Ascending aorta (tissue), 2 donors: ENCODE results near the gene RNF157. TPM values are rescaled to one million over a fixed set of nuclear protein-coding genes. Genes with fewer than 3 reads are reported as not detected.
A peak's percentile ranks its signal among the peaks of the same experiment; 100 is the strongest.

Experiments
- DNase-seq, 2 donors: peaks; one replicate each; pipeline ENCODE4 v3.0.0-alpha.2; 2019; ENCODE audit warnings: low spot score in 2 of 2
- H3K27ac ChIP-seq, 2 donors: fragments of 200-600 bp; sonication (generic); one replicate each; pipeline ENCODE4 v1.5.1; 2016 to 2017; ENCODE audit warnings: mild to moderate bottlenecking in 1 of 2
- H3K27me3 ChIP-seq: fragments of 200-600 bp; sonication (generic); one replicate; pipeline ENCODE4 v1.5.1; 2017
- H3K36me3 ChIP-seq, 2 donors: fragments of 200-600 bp; sonication (generic); one replicate each; pipeline ENCODE4 v1.5.1; 2016
- H3K4me1 ChIP-seq, 2 donors: fragments of 200-600 bp; sonication (generic); one replicate each; pipeline ENCODE4 v1.5.1; 2016 to 2017; ENCODE audit warnings: mild to moderate bottlenecking in 1 of 2
- H3K4me3 ChIP-seq, 2 donors: fragments of 200-600 bp; sonication (generic); one replicate each; pipeline ENCODE4 v1.5.1; 2016 to 2017; ENCODE audit warnings: mild to moderate bottlenecking in 1 of 2
- H3K9me3 ChIP-seq, 2 donors: fragments of 200-600 bp; sonication (generic); one replicate each; pipeline ENCODE4 v1.5.1; 2016
- CTCF ChIP-seq, 3 experiments: fragments of 200-600 bp in 2 of 3; fragments of 450-650 bp in 1 of 3; sonication (generic) in 2 of 3; IDR thresholded peaks; one replicate each; pipeline ENCODE4 v1.5.1; 2016 to 2019; ENCODE audit warnings: antibody characterized with exemption in 3 of 3, mild to moderate bottlenecking in 1 of 3, moderate library complexity in 1 of 3
- intact Hi-C: fragments of 100-400 bp; cut with DNase I; formaldehyde crosslinking; loops from one replicate; pipeline ENCODE4 v1.15.1; 2023
- total RNA-seq: library from RNA; depleted of rRNA; stranded (reverse); fragments of >200 nt; gene quantifications from one replicate; pipeline ENCODE4 v1.1.0, GENCODE V29; 2016

The RNF157 gene
- total RNA-seq, 1 donor from 2014 or later = 2.4 TPM

GRCh38 chr17:76111956-76112355 is 128.3 kb downstream of the RNF157 start:
- Histone ChIP-seq H3K9me3 (no peaks in the 10 kb centered on the region), H3K27ac (no peak overlapping the region), H3K4me1 (no peaks in the 10 kb centered on the region), H3K27me3 (no peaks in the 10 kb centered on the region), H3K4me3 (no peak overlapping the region), H3K36me3 (no peaks in the 10 kb centered on the region)
- intact Hi-C loops = no loop called here
- no peak for DNase-seq
- TF ChIP-seq CTCF (IDR thresholded peaks at IDR 0.05) = no peak

- peaks cover 0 to 2% of the 10 kb centered on the region in 2 donors for H3K4me1 ChIP-seq
- no peak for TF ChIP-seq CTCF (IDR thresholded peaks at IDR 0.05)
- no peak overlapping the region for H3K27ac ChIP-seq
- no peak overlapping the region for H3K4me3 ChIP-seq
- DNase-seq = no peak
- no peaks in the 10 kb centered on the region for H3K36me3 ChIP-seq
- no peaks in the 10 kb centered on the region for H3K9me3 ChIP-seq
- no peaks in the 10 kb centered on the region for H3K27me3 ChIP-seq
- intact Hi-C loops = no loop called here
Observed at GRCh38 chr17:76107509-76107908, 132.8 kb downstream of the RNF157 start.

GRCh38 chr17:76106703-76107102 is 133.6 kb downstream of the RNF157 start:
- H3K4me1 ChIP-seq = peaks cover 5 to 8% of the 10 kb centered on the region in 2 donors
- peaks cover 0 to 2% of the 10 kb centered on the region in 2 donors for H3K36me3 ChIP-seq
- intact Hi-C loops = no loop called here
- no peak overlapping the region for H3K4me3 ChIP-seq
- no peaks in the 10 kb centered on the region for H3K9me3 ChIP-seq
- no peak overlapping the region for H3K27ac ChIP-seq
- no peak for TF ChIP-seq CTCF (IDR thresholded peaks at IDR 0.05)
- no peaks in the 10 kb centered on the region for H3K27me3 ChIP-seq
- DNase-seq = no peak

GRCh38 chr17:76104896-76105231 is 135.4 kb downstream of the RNF157 start:
- no peak for DNase-seq
- intact Hi-C loops = no loop called here
- H3K27me3 ChIP-seq = no peaks in the 10 kb centered on the region
- peaks cover 9 to 19% of the 10 kb centered on the region in 2 donors for H3K36me3 ChIP-seq
- no peak for TF ChIP-seq CTCF (IDR thresholded peaks at IDR 0.05)
- peaks cover 5 to 8% of the 10 kb centered on the region in 2 donors for H3K4me1 ChIP-seq
- no peak overlapping the region for H3K4me3 ChIP-seq
- H3K27ac ChIP-seq = no peak overlapping the region
- H3K9me3 ChIP-seq = no peaks in the 10 kb centered on the region

- Histone ChIP-seq H3K4me3 (peak overlapping the region; percentile 57 to 87), H3K27ac (peak overlapping the region; percentile 76), H3K27me3 (no peaks in the 10 kb centered on the region), H3K36me3 (peaks cover 12 to 21% of the 10 kb centered on the region in 2 donors), H3K4me1 (peaks cover 5 to 8% of the 10 kb centered on the region in 2 donors), H3K9me3 (no peaks in the 10 kb centered on the region)
- no peak for TF ChIP-seq CTCF (IDR thresholded peaks at IDR 0.05)
- no peak for DNase-seq
- intact Hi-C loops = no loop called here
Observed at GRCh38 chr17:76104140-76104895, 136.0 kb downstream of the RNF157 start.
